Activated T-cell treated with anti-CD3 and anti-CD28 coated beads for 4 hours (primary cell): ENCODE results near the gene KLB.
"Not testable (repeated sequence)": the region's sequence is repeated elsewhere in the genome, so short reads cannot be mapped to it uniquely, and the experiment has no call there.

Source experiments
- DNase-seq: peaks from one replicate; pipeline ENCODE4 v3.0.0-alpha.2; 2020

The KLB gene

GRCh38 chr4:39406763-39407583, at the start of gene KLB:
TSS of gene KLB (plus strand) at chr4:39406930. CDS start at chr4:39406950, 20 bp downstream.
- no peak for DNase-seq

GRCh38 chr4:39357002-39357401, 49.7 kb upstream of the KLB start:
- no peak for DNase-seq

- not testable (repeated sequence) for DNase-seq
Observed at GRCh38 chr4:39360611-39361010, 46.1 kb upstream of the KLB start.

- no peak for DNase-seq
Observed at GRCh38 chr4:39362827-39363226, 43.9 kb upstream of the KLB start.

- DNase-seq, result no peak
Observed at GRCh38 chr4:39363773-39364393, 42.8 kb upstream of the KLB start.

- DNase-seq, result no peak
Observed at GRCh38 chr4:39365360-39365759, 41.4 kb upstream of the KLB start.

GRCh38 chr4:39365830-39366771, 40.6 kb upstream of the KLB start, which contains the start of gene RFC1:
TSS of gene RFC1 (minus strand) at chr4:39366362. CDS start at chr4:39366241, 121 bp downstream.
- DNase-seq, result peak; percentile 93

- no peak for DNase-seq
Observed at GRCh38 chr4:39367166-39367565, 39.6 kb upstream of the KLB start.

- no peak for DNase-seq
Observed at GRCh38 chr4:39369301-39369700, 37.4 kb upstream of the KLB start.

GRCh38 chr4:39371209-39371608, 35.5 kb upstream of the KLB start:
- DNase-seq, result not testable (repeated sequence)

GRCh38 chr4:39375478-39375877, 31.3 kb upstream of the KLB start:
- no peak for DNase-seq

- DNase-seq, result no peak
Observed at GRCh38 chr4:39383690-39384089, 23.0 kb upstream of the KLB start.

- DNase-seq, result no peak
Observed at GRCh38 chr4:39384563-39384962, 22.2 kb upstream of the KLB start.

GRCh38 chr4:39390603-39391002, 16.1 kb upstream of the KLB start:
- no peak for DNase-seq

GRCh38 chr4:39394706-39395105, 12.0 kb upstream of the KLB start:
- no peak for DNase-seq

GRCh38 chr4:39401640-39402039, 5.1 kb upstream of the KLB start:
- DNase-seq, result not testable (repeated sequence)

- no peak for DNase-seq
Observed at GRCh38 chr4:39407584-39407885, 805 bp downstream of the KLB start.

GRCh38 chr4:39410415-39410814, 3.7 kb downstream of the KLB start:
- no peak for DNase-seq

GRCh38 chr4:39411561-39411960, 4.8 kb downstream of the KLB start:
- DNase-seq, result not testable (repeated sequence)

- DNase-seq, result no peak
Observed at GRCh38 chr4:39415678-39416283, 9.1 kb downstream of the KLB start.

- DNase-seq, result no peak
Observed at GRCh38 chr4:39422247-39422646, 15.5 kb downstream of the KLB start.

- DNase-seq, result not testable (repeated sequence)
Observed at GRCh38 chr4:39425297-39425696, 18.6 kb downstream of the KLB start.

GRCh38 chr4:39426728-39427127, 20.0 kb downstream of the KLB start:
- no peak for DNase-seq
